Choroid plexus epithelial cell (primary cell): ENCODE data around the gene DGKI.

Experiments used
- DNase-seq: peaks from one replicate; pipeline ENCODE4 v3.0.0-alpha.2; 2010; ENCODE audit warnings: low read depth
- H3K4me3 ChIP-seq: 2 replicates; pipeline ENCODE4 v1.5.1; 2011; ENCODE audit warnings: low read depth, mild to moderate bottlenecking, control low read depth, low read length, moderate library complexity
- CTCF ChIP-seq: conservative IDR thresholded peaks from 2 replicates; pipeline ENCODE4 v1.5.1; 2011; ENCODE audit warnings: low read depth, mild to moderate bottlenecking, control low read depth, inconsistent platforms, low read length, moderate library complexity

DGKI gene

GRCh38 chr7:137771273-137771672 is 75.5 kb downstream of the DGKI start:
- peak; percentile 28 for DNase-seq
- H3K4me3 ChIP-seq, result no peak overlapping the region
- no peak for TF ChIP-seq CTCF

GRCh38 chr7:137768366-137768765 is 78.4 kb downstream of the DGKI start:
- no peak for TF ChIP-seq CTCF
- DNase-seq, result peak; percentile 14
- no peak overlapping the region for H3K4me3 ChIP-seq

- no peak overlapping the region for H3K4me3 ChIP-seq
- TF ChIP-seq CTCF, result no peak
- DNase-seq, result no peak
Observed at GRCh38 chr7:137762334-137762733, 84.4 kb downstream of the DGKI start.

- H3K4me3 ChIP-seq, result no peak overlapping the region
- peak; percentile 45 for DNase-seq
- no peak for TF ChIP-seq CTCF
Observed at GRCh38 chr7:137760111-137760510, 86.7 kb downstream of the DGKI start.

- DNase-seq, result peak; percentile 14
- no peak for TF ChIP-seq CTCF
- H3K4me3 ChIP-seq, result no peak overlapping the region
Observed at GRCh38 chr7:137757146-137757925, 89.4 kb downstream of the DGKI start.

- no peak for DNase-seq
Observed at GRCh38 chr7:137755846-137756651, 90.7 kb downstream of the DGKI start.

More at GRCh38 chr7:137755846-137756651, 90.7 kb downstream of the DGKI start:
- no peak overlapping the region for H3K4me3 ChIP-seq
- TF ChIP-seq CTCF, result no peak
